GM12872 (cell line): ENCODE data around the gene MAD1L1.

Experiments used
- TF ChIP-seq, protein P1 (sequence below): IDR thresholded peaks from 3 replicates; pipeline ENCODE4 v1.5.1; 2011; ENCODE audit warnings: low read depth, mild to moderate bottlenecking, low read length, moderate library complexity; ENCODE audit not compliant: insufficient read depth

Gene MAD1L1

DNA sequence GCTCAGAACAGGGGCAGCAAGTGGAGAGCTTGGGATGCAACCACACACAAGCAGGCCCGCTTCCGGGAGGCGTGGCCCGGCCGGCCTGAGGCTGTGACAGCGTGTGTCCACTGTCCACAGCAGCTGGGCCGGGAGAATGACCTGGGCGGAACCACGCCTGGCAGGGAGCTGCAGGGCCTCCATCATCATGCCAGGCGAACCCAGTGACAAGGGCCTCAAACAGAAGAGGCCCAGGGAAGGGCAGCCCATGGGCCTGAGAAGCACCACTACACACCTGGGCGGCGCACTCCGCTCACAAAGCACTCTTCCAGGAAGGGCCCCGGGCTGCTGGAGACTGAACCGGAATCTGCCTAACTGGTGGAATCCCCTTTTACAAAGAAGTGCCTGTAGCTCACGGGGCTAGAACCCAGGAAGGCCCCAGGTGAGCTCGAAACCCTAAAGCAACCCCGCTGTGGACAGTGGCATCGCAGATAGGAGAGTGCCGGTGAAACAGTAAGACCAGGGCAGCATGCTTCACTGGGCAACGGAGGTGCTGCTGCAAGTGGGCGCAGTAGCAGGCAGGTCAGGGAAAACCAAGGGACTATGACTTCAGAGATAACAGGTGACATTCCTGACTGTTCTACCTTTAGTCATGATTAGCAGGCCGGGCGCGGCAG is 66.0 kb downstream of the MAD1L1 start:
- TF ChIP-seq, protein P1, sequence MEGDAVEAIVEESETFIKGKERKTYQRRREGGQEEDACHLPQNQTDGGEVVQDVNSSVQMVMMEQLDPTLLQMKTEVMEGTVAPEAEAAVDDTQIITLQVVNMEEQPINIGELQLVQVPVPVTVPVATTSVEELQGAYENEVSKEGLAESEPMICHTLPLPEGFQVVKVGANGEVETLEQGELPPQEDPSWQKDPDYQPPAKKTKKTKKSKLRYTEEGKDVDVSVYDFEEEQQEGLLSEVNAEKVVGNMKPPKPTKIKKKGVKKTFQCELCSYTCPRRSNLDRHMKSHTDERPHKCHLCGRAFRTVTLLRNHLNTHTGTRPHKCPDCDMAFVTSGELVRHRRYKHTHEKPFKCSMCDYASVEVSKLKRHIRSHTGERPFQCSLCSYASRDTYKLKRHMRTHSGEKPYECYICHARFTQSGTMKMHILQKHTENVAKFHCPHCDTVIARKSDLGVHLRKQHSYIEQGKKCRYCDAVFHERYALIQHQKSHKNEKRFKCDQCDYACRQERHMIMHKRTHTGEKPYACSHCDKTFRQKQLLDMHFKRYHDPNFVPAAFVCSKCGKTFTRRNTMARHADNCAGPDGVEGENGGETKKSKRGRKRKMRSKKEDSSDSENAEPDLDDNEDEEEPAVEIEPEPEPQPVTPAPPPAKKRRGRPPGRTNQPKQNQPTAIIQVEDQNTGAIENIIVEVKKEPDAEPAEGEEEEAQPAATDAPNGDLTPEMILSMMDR = no peak

GRCh38 chr7:2165610-2166594 is 66.8 kb downstream of the MAD1L1 start:
- TF ChIP-seq, protein P1 = no peak

DNA sequence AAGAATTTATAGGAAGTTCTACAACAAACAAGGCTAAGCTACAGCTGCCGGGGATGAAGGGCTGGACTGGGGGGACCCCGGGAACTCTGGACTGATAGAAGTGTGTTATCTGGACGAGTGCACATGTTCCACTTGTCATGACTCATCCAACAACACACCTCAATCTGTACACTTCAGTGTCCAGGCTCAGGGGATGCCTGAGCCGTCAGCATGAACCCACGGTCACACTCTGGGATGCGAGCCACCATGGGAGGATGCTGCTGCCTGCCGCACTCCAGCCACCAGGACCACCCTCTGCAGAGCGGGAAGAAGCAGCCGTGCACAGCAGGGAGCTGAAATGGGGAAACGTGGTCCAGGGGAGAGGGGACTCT is 67.5 kb downstream of the MAD1L1 start:
- TF ChIP-seq, protein P1 = no peak

DNA sequence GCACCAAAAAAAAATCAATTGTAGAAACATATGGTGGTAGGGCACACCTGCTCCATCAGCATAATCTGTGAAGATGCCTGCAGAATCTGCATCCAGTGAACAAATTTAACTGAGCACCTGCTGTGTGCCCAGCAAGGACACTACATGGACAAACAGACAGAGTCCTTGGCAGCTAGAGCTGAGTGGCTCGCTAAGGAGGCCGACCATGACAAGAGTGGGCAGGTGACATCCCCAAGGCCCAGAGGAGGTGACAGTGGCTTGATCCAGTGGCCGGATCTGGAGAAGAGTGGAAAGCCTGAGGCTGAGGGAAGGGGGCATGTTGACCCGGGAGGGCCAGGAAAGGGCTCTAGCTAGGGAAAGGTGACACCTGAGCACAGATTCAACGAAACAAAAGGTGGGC is 68.1 kb downstream of the MAD1L1 start:
- TF ChIP-seq, protein P1 = no peak

GRCh38 chr7:2163600-2164555 is 68.9 kb downstream of the MAD1L1 start:
- TF ChIP-seq, protein P1 = no peak

- TF ChIP-seq, protein P1 = no peak
These were observed 69.8 kb downstream of the MAD1L1 start for GRCh38 chr7:2162959-2163358.

DNA sequence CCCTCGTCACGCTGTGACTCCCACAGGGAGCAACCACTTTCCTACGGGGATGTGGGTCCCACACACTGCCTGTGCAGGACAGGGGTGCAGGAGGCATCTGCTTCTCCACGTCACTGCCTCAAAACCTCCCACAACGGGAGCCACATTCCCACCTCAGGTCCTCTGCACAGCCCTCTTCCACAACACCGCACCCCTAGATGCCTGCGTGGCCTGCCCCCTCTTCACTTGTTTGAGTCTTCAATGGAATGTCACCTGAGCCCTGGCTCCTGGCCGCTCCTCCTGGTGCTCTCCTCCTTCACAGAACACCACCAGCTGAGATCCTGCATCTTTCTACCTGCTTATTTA is 73.6 kb downstream of the MAD1L1 start:
- TF ChIP-seq, protein P1 = no peak
